ENCODE measurements around the gene CISD1.

GRCh38 chr10:58260334-58260733 lies 8.6 kb upstream of the CISD1 start:
- TF ChIP-seq POLR2A (IDR thresholded peaks at IDR 0.05) (no peak), CTCF (IDR thresholded peaks at IDR 0.05) (no peak)
